ENCODE measurements around the gene ADGRV1.
"Not testable (repeated sequence)": the region's sequence is repeated elsewhere in the genome, so short reads cannot be mapped to it uniquely, and the experiment has no call there.

Gene ADGRV1

DNA sequence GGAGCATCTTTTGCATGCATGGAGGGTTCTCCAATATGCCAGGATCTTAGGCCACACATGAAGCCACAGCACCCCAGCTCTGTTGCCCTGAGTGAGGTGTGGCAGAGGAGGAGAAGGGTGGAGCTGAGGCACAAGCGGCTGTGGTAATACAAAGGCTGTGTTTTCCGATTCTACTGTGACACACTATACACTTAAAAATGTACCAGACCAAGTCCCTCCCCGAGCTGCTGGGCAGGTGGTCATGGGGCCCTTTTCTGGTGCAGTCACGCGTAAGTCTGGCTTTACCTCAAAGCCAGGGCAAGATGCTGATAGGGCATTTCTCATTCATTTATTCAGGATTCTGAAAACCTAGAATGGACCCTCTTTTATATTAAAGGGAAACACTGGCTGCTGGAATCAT lies 3.7 kb downstream of the ADGRV1 start:
- H3K27ac ChIP-seq, result peak overlapping the region; percentile 31; the same call in 1 of the 2 replicates
- no peak for TF ChIP-seq CTCF (IDR thresholded peaks at IDR 0.05)

DNA sequence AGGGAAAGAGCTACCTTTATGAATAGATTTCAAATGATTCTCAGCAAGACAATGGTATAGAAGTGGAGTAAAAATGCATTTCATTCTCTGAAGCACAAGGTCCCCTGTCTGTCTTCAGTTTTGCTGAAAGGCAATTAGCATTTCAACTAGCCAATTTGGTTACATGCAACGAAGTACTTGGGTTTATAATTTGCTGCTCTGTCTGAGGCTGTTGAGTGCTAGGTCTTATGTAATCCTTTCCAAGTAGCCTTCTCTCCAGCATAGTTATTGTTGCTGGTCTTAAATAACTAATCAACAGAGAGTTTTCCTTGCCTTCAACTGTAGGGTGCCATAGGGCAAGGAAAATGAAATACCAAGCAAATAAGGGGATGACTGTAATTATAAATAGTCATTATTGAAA lies 4.5 kb downstream of the ADGRV1 start:
- H3K27ac ChIP-seq, result no peak overlapping the region
- TF ChIP-seq CTCF (IDR thresholded peaks at IDR 0.05), result no peak
- no peak for TF ChIP-seq ZFX (IDR thresholded peaks at IDR 0.05; ENCODE audit: borderline replicate concordance)

- TF ChIP-seq CTCF (IDR thresholded peaks at IDR 0.05), result no peak
- no peak for TF ChIP-seq ZFX (IDR thresholded peaks at IDR 0.05; ENCODE audit: borderline replicate concordance)
- H3K27ac ChIP-seq, result no peak overlapping the region
Measured at GRCh38 chr5:90565491-90565890, 6.9 kb downstream of the ADGRV1 start.

DNA sequence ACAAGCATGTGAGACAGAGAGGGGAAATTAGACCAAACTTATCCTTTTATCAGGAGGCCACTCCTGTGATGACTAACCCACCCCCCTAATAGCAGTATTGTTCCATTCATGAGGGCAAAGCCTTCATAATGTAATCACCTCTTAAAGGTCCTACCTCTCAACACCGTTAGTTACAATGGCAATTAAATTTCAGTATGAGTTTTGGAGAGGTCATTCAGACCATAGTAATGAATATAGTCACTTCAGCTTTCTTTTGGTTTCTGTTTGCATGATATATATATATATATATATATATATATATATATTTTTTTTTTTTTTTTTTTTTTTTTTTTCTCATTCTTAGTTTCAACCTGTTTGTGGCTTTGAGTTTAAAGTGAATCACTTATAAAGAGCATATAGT lies 10.5 kb downstream of the ADGRV1 start:
- H3K27ac ChIP-seq, result no peak overlapping the region
- TF ChIP-seq ZFX (IDR thresholded peaks at IDR 0.05; ENCODE audit: borderline replicate concordance), result no peak
- no peak for TF ChIP-seq CTCF (IDR thresholded peaks at IDR 0.05)

GRCh38 chr5:90570034-90570433 lies 11.4 kb downstream of the ADGRV1 start:
- TF ChIP-seq ZFX (IDR thresholded peaks at IDR 0.05; ENCODE audit: borderline replicate concordance) (no peak), CTCF (IDR thresholded peaks at IDR 0.05) (no peak)
- no peak overlapping the region for H3K27ac ChIP-seq

- H3K27ac ChIP-seq, result no peak overlapping the region
- TF ChIP-seq CTCF (IDR thresholded peaks at IDR 0.05) (no peak), ZFX (IDR thresholded peaks at IDR 0.05; ENCODE audit: borderline replicate concordance) (no peak)
Measured at GRCh38 chr5:90571147-90571773, 12.7 kb downstream of the ADGRV1 start.

- TF ChIP-seq CTCF (IDR thresholded peaks at IDR 0.05) (no peak), ZFX (IDR thresholded peaks at IDR 0.05; ENCODE audit: borderline replicate concordance) (no peak)
- H3K27ac ChIP-seq, result no peak overlapping the region
Measured at GRCh38 chr5:90575712-90576111, 17.1 kb downstream of the ADGRV1 start.

DNA sequence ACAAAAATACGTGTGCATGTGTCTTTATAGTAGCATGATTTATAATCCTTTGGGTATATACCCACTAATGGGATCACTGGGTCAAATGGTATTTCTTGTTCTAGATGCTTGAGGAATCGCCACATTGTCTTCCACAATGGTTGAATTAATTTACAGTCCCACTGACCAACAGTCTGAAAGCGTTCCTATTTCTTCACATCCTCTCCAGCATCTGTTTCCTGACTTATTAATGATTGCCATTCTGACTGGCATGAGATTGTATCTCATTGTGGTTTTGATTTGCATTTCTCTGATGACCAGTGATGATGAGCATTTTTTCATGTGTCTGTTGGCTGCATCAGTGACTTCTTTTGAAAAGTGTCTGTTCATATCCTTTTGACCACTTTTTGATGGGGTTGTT lies 18.0 kb downstream of the ADGRV1 start:
- H3K27ac ChIP-seq, result not testable (repeated sequence)

DNA sequence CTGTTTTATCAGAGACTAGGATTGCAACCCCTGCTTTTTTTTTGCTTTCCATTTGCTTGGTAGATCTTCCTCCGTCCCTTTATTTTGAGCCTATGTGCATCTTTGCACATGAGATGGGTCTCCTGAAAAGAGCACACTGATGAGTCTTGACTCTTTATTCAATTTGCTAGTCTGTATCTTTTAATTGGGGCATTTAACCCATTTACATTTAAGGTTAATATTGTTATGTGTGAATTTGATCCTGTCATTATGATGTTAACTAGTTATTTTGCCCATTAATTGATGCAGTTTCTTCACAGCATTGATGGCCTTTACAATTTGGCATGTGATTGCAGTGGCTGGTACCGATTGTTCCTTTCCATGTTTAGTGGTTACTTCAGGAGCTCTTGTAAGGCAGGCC lies 21.3 kb downstream of the ADGRV1 start:
- not testable (repeated sequence) for H3K27ac ChIP-seq

All from 22Rv1 (cell line).